Measurements from ENCODE around the gene PRKAR1A. TPM values are rescaled to one million over a fixed set of nuclear protein-coding genes. Genes with fewer than 3 reads are reported as not detected.

PRKAR1A gene
- total RNA-seq, 4 donors from 2014 or later, result 245 to 286 (median 264) TPM

DNA sequence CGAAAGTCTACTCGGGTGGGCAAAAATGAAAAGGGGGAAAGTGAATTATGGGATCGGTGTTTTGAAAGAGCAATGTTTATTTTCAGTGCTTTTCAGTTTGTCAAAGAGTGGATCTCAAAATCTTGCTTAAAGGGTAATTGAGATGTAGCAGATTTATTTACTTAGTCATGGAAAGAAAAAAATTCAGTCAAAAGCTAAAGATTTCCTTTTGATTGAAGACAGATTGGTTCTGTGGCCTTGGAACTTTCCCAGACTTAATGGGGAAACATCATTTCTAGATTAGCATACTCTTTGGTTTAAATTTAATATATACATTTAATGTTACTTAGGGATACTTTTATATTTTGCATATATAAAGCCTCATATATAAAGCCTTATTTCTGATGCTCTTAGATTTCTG is 20.6 kb downstream of the PRKAR1A start:
- DNase-seq (ENCODE audit: low spot score in 2 of 2), result no peak
- Histone ChIP-seq H3K9me3 (no peaks in the 10 kb centered on the region), H3K4me3 (no peak overlapping the region), H3K36me3 (peaks cover 84% of the 10 kb centered on the region), H3K27me3 (no peaks in the 10 kb centered on the region), H3K27ac (no peak overlapping the region), H3K4me1 (peaks cover 11% of the 10 kb centered on the region)
- no peak for TF ChIP-seq POLR2A (IDR thresholded peaks at IDR 0.05)
- no peak for TF ChIP-seq CTCF (IDR thresholded peaks at IDR 0.05)
- no peak for TF ChIP-seq EP300 (IDR thresholded peaks at IDR 0.05)
- no peak for TF ChIP-seq POLR2AphosphoS5 (IDR thresholded peaks at IDR 0.05)
- WGBS, result 78% methylated on average over 3 of the region's 3 CpGs

GRCh38 chr17:68533887-68534694 is 21.9 kb downstream of the PRKAR1A start:
- 69% methylated on average over 6 of the region's 6 CpGs for WGBS
- no peak overlapping the region for H3K4me3 ChIP-seq
- H3K36me3 ChIP-seq, result peaks cover 81% of the 10 kb centered on the region
- H3K27me3 ChIP-seq, result no peaks in the 10 kb centered on the region
- TF ChIP-seq EP300 (IDR thresholded peaks at IDR 0.05) (no peak), CTCF (IDR thresholded peaks at IDR 0.05) (peak; percentile 30 to 35)
- peak overlapping the region; percentile 45 for H3K27ac ChIP-seq
- no peaks in the 10 kb centered on the region for H3K9me3 ChIP-seq
- no peak for DNase-seq (ENCODE audit: low spot score in 2 of 2)
- peaks cover 11% of the 10 kb centered on the region for H3K4me1 ChIP-seq

DNA sequence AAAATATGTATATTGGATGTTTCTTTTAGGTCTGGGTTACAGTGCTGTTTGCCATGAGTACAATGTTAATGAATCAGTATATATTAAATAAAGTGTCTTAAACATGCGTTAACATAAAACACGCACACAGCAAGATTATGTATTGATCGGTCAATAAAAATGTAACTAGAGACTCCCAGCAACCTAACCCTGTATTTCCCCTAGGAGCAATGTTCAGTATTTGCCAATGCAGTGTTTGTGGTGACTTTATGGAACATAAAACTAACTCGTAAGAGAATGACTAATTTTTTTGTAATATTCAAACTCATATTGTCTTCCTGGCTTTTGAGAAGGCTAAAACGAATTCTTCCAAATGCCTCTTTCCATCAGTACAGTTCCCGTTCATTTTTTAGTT is 22.5 kb downstream of the PRKAR1A start:
- 85% methylated on average over 6 of the region's 6 CpGs for WGBS
- H3K27me3 ChIP-seq, result no peaks in the 10 kb centered on the region
- H3K9me3 ChIP-seq, result no peaks in the 10 kb centered on the region
- DNase-seq (ENCODE audit: low spot score in 2 of 2), result no peak
- H3K27ac ChIP-seq, result no peak overlapping the region
- peaks cover 11% of the 10 kb centered on the region for H3K4me1 ChIP-seq
- peaks cover 76% of the 10 kb centered on the region for H3K36me3 ChIP-seq
- TF ChIP-seq CTCF (IDR thresholded peaks at IDR 0.05) (no peak), POLR2A (IDR thresholded peaks at IDR 0.05) (no peak), POLR2AphosphoS5 (IDR thresholded peaks at IDR 0.05) (no peak), EP300 (IDR thresholded peaks at IDR 0.05) (no peak)
- no peak overlapping the region for H3K4me3 ChIP-seq

GRCh38 chr17:68535922-68536321 is 23.7 kb downstream of the PRKAR1A start:
- Histone ChIP-seq H3K4me3 (no peak overlapping the region), H3K36me3 (peaks cover 70% of the 10 kb centered on the region), H3K9me3 (no peaks in the 10 kb centered on the region), H3K27ac (peak overlapping the region; percentile 24), H3K4me1 (peaks cover 15% of the 10 kb centered on the region), H3K27me3 (no peaks in the 10 kb centered on the region)
- 80% methylated on average over 3 of the region's 3 CpGs for WGBS
- no peak for TF ChIP-seq POLR2A (IDR thresholded peaks at IDR 0.05)
- no peak for TF ChIP-seq EP300 (IDR thresholded peaks at IDR 0.05)
- TF ChIP-seq CTCF (IDR thresholded peaks at IDR 0.05), result no peak
- no peak for TF ChIP-seq POLR2AphosphoS5 (IDR thresholded peaks at IDR 0.05)
- no peak for DNase-seq (ENCODE audit: low spot score in 2 of 2)

DNA sequence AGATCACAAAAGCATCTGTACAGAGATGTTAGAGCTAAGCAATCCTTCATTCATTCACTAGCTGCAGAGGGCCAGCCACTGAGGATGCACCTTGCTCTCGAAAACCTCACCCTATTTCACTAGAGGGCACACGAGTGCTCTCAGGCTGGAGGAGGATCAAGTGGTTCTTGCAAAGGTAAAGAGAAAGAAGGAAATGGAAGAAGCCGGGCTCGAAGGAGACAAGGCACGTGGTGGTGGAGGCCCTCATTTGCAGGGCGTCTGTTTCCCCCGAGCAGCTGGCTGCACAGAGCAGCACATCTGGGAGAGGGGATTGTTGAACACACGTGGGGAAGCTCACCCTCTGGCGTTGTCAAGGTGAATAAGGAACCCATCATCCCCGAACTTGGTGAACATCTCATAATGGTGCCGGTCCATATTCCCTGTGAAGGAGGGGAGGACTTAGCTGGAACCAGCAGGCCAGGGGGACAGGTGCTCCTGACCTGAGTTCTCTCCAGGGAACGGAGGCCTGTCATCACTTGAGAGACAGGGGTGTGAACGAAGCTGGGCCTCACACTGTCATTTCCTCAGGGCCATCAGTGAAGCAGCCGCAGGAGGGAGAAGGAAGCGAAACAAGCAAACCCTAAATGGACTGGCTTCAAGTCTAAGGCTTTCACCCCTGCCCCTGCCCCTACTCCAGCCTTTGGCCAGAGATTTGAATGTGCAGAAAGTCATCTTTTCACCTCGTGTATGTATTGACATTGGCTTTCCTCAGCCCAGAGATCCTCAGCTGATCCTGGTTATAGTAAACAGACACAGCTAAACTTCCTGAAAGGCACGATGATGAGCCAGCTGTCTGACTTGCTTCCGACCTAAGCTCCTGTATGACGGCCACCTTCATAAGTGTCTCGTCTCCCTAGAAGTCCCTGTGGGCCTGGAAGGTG is 27.6 kb downstream of the PRKAR1A start:
- Histone ChIP-seq H3K36me3 (peaks cover 49% of the 10 kb centered on the region), H3K27me3 (no peaks in the 10 kb centered on the region), H3K9me3 (no peaks in the 10 kb centered on the region), H3K27ac (peak overlapping the region; percentile 25), H3K4me3 (no peak overlapping the region), H3K4me1 (peaks cover 4% of the 10 kb centered on the region)
- WGBS, result 58% methylated on average over 19 of the region's 20 CpGs
- DNase-seq (ENCODE audit: low spot score in 2 of 2), result no peak
- no peak for TF ChIP-seq POLR2AphosphoS5 (IDR thresholded peaks at IDR 0.05)
- peak in 1 of 2 donors; percentile 7 for TF ChIP-seq CTCF (IDR thresholded peaks at IDR 0.05)

All from suprapubic skin (tissue), 4 donors.